ENCODE measurements around the gene SELENOV. TPM values are rescaled to one million over a fixed set of nuclear protein-coding genes. Genes with fewer than 3 reads are reported as not detected.
A peak's percentile ranks its signal among the peaks of the same experiment; 100 is the strongest.

The SELENOV gene
- total and polyA plus RNA-seq, 5 donors from 2014 or later: not detected

GRCh38 chr19:39480337-39481228, 34.4 kb upstream of the SELENOV start, which contains the start of gene TIMM50:
Gene TIMM50, plus strand, starts transcription at chr19:39480838. Its CDS starts 16 bp downstream, at chr19:39480854.
- peak; percentile 98 for ATAC-seq (ENCODE audit: low read depth in 2 of 2)
- H3K27me3 ChIP-seq (ENCODE audit: control insufficient read depth, insufficient read depth, low read length): no peaks in the 10 kb centered on the region
- Mint-ChIP-seq H3K4me1 (peaks cover 4 to 33% (median 25%) of the 10 kb centered on the region in 4 donors), H3K27me3 (no peaks in the 10 kb centered on the region), H3K36me3 (peaks cover 8% of the 10 kb centered on the region), H3K9me3 (peaks cover 0 to 2% (median 0%) of the 10 kb centered on the region in 7 donors), H3K4me3 (peak within 1 kb of the TSS; percentile 87 to 97 (median 92)), H3K27ac (peak within 1 kb of the TSS; percentile 85 to 96 (median 96))
- H3K4me1 ChIP-seq (ENCODE audit: control insufficient read depth, insufficient read depth, low read length, poor library complexity, severe bottlenecking): peaks cover 19% of the 10 kb centered on the region
- peaks cover 13% of the 10 kb centered on the region for H3K36me3 ChIP-seq (ENCODE audit: control insufficient read depth, insufficient read depth, low read length)
- H3K9me3 ChIP-seq (ENCODE audit: control insufficient read depth in 2 of 2, low read length in 2 of 2): no peaks in the 10 kb centered on the region
- H3K27ac ChIP-seq (ENCODE audit: insufficient read depth, low read length, poor library complexity, severe bottlenecking): peak within 1 kb of the TSS; percentile 81
- peak; percentile 94 to 96 (median 96) for DNase-seq
- H3K4me3 ChIP-seq (ENCODE audit: low read depth, low read length): peak within 1 kb of the TSS; percentile 84

DNA sequence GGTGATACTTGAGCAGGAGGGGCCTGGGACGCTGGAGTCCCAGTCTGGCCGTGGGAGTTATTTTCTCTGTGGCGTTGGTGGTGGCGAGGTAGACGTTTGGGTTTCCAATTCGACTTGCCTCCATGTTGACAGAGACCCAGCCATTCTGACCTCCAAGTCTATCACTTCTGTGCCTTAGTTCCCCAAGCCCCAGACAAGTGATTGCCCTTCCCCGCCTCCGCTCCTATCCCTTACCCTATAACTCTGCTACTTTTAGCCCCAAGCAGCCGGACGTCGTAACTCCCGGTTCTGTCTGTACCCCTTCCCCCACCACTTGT, 33.8 kb upstream of the SELENOV start:
- Mint-ChIP-seq H3K4me1 (peaks cover 4 to 33% (median 25%) of the 10 kb centered on the region in 4 donors), H3K27ac (peak overlapping the region; percentile 85 to 96 (median 96)), H3K36me3 (peaks cover 11% of the 10 kb centered on the region), H3K9me3 (peaks cover 0 to 2% (median 0%) of the 10 kb centered on the region in 7 donors), H3K27me3 (no peaks in the 10 kb centered on the region), H3K4me3 (peak overlapping the region; percentile 87 to 97 (median 92))
- peak overlapping the region; percentile 81 for H3K27ac ChIP-seq (ENCODE audit: insufficient read depth, low read length, poor library complexity, severe bottlenecking)
- peak overlapping the region; percentile 84 for H3K4me3 ChIP-seq (ENCODE audit: low read depth, low read length)
- no peaks in the 10 kb centered on the region for H3K9me3 ChIP-seq (ENCODE audit: control insufficient read depth in 2 of 2, low read length in 2 of 2)
- ATAC-seq (ENCODE audit: low read depth in 2 of 2) (no peak), DNase-seq (no peak)
- no peaks in the 10 kb centered on the region for H3K27me3 ChIP-seq (ENCODE audit: control insufficient read depth, insufficient read depth, low read length)
- H3K4me1 ChIP-seq (ENCODE audit: control insufficient read depth, insufficient read depth, low read length, poor library complexity, severe bottlenecking): peaks cover 19% of the 10 kb centered on the region
- H3K36me3 ChIP-seq (ENCODE audit: control insufficient read depth, insufficient read depth, low read length): peaks cover 15% of the 10 kb centered on the region

DNA sequence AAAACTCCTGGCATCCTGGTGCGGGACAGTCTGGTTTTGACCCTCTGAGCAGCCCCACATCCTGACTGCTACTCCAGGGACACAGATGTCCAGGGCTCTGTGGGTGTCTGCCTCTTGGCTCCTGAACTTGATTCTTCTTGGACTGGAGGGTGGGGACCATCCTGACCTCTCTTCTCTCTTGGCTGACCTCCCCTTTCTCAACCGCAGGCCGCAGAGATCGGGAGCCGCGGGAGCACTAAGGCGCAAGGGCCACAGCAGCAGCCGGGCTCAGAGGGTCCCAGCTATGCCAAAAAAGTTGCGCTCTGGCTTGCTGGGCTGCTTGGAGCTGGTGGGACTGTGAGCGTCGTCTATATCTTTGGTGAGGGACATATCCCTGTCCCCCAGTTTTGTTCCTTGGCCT, 33.3 kb upstream of the SELENOV start:
- Histone ChIP-seq H3K9me3 (ENCODE audit: control insufficient read depth in 2 of 2, low read length in 2 of 2) (no peaks in the 10 kb centered on the region), H3K36me3 (ENCODE audit: control insufficient read depth, insufficient read depth, low read length) (peaks cover 17% of the 10 kb centered on the region), H3K4me3 (ENCODE audit: low read depth, low read length) (peak overlapping the region; percentile 84), H3K27me3 (ENCODE audit: control insufficient read depth, insufficient read depth, low read length) (no peaks in the 10 kb centered on the region), H3K4me1 (ENCODE audit: control insufficient read depth, insufficient read depth, low read length, poor library complexity, severe bottlenecking) (peaks cover 19% of the 10 kb centered on the region), H3K27ac (ENCODE audit: insufficient read depth, low read length, poor library complexity, severe bottlenecking) (peak overlapping the region; percentile 81)
- DNase-seq: no peak
- no peak for ATAC-seq (ENCODE audit: low read depth in 2 of 2)
- Mint-ChIP-seq H3K36me3 (peaks cover 10% of the 10 kb centered on the region), H3K4me3 (peak overlapping the region; percentile 87 to 97 (median 92)), H3K4me1 (peaks cover 4 to 32% (median 25%) of the 10 kb centered on the region in 4 donors), H3K27me3 (no peaks in the 10 kb centered on the region), H3K9me3 (peaks cover 0 to 2% (median 0%) of the 10 kb centered on the region in 7 donors), H3K27ac (peak overlapping the region; percentile 43 to 96 (median 96))

DNA sequence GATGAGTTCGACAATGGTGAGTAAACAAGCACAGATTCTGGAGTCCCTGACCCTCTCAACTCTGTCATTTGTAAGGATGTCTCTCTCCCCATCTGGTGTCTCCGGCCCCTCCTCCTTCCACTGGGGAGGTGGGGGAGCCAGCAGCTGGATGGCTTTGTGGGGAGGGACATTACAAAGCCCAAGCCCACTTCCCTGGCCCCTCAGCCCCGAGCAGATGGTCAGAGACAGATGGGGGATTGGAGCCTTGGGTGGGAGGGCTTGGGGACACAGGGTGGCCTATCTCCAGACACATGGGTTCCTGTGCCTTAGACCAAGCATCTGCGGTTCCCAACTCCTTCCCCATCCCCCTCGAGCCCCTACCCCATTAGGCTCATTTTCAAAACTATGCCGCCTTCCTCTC, 31.8 kb upstream of the SELENOV start:
- no peak overlapping the region for H3K27ac ChIP-seq (ENCODE audit: insufficient read depth, low read length, poor library complexity, severe bottlenecking)
- H3K4me3 ChIP-seq (ENCODE audit: low read depth, low read length): no peak overlapping the region
- ATAC-seq (ENCODE audit: low read depth in 2 of 2) (no peak), DNase-seq (no peak)
- Mint-ChIP-seq H3K9me3 (no peaks in the 10 kb centered on the region), H3K27me3 (no peaks in the 10 kb centered on the region), H3K4me1 (peaks cover 4 to 32% (median 25%) of the 10 kb centered on the region in 4 donors), H3K36me3 (peaks cover 16% of the 10 kb centered on the region), H3K27ac (peak overlapping the region in 1 of 3 donors; percentile 40), H3K4me3 (peak overlapping the region; percentile 64 to 92 (median 72))
- peaks cover 27% of the 10 kb centered on the region for H3K36me3 ChIP-seq (ENCODE audit: control insufficient read depth, insufficient read depth, low read length)
- H3K4me1 ChIP-seq (ENCODE audit: control insufficient read depth, insufficient read depth, low read length, poor library complexity, severe bottlenecking): peaks cover 19% of the 10 kb centered on the region
- no peaks in the 10 kb centered on the region for H3K27me3 ChIP-seq (ENCODE audit: control insufficient read depth, insufficient read depth, low read length)
- no peaks in the 10 kb centered on the region for H3K9me3 ChIP-seq (ENCODE audit: control insufficient read depth in 2 of 2, low read length in 2 of 2)

DNA sequence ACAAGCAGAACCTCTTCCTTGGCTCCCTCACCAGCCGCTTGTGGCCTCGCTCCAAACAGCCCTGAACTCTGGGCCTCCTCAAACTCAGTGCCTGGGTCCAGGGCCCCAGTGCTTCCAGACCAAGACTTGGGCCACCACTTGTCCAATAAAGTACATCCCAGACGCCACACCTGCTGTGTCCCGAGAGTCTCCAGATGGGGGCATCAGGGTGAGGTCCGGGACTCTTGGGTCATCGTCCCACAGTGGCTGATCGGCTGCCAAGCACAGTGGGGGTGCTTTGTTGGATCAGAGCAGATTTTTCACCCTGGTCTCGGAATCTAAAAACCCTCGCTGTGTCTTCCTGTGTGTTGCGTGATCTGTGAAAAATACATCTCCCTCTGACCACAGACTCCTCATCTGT, 25.2 kb upstream of the SELENOV start:
- Mint-ChIP-seq H3K36me3 (peaks cover 30% of the 10 kb centered on the region), H3K4me1 (no peaks in the 10 kb centered on the region), H3K4me3 (peak overlapping the region in 1 of 4 donors; percentile 66), H3K27ac (no peak overlapping the region), H3K9me3 (no peaks in the 10 kb centered on the region), H3K27me3 (peaks cover 5% of the 10 kb centered on the region)
- ATAC-seq (ENCODE audit: low read depth in 2 of 2) (no peak), DNase-seq (no peak)
- H3K27ac ChIP-seq (ENCODE audit: insufficient read depth, low read length, poor library complexity, severe bottlenecking): no peak overlapping the region
- H3K36me3 ChIP-seq (ENCODE audit: control insufficient read depth, insufficient read depth, low read length): peaks cover 50% of the 10 kb centered on the region
- H3K4me3 ChIP-seq (ENCODE audit: low read depth, low read length): no peak overlapping the region
- H3K4me1 ChIP-seq (ENCODE audit: control insufficient read depth, insufficient read depth, low read length, poor library complexity, severe bottlenecking): no peaks in the 10 kb centered on the region
- no peaks in the 10 kb centered on the region for H3K9me3 ChIP-seq (ENCODE audit: control insufficient read depth in 2 of 2, low read length in 2 of 2)
- H3K27me3 ChIP-seq (ENCODE audit: control insufficient read depth, insufficient read depth, low read length): no peaks in the 10 kb centered on the region

DNA sequence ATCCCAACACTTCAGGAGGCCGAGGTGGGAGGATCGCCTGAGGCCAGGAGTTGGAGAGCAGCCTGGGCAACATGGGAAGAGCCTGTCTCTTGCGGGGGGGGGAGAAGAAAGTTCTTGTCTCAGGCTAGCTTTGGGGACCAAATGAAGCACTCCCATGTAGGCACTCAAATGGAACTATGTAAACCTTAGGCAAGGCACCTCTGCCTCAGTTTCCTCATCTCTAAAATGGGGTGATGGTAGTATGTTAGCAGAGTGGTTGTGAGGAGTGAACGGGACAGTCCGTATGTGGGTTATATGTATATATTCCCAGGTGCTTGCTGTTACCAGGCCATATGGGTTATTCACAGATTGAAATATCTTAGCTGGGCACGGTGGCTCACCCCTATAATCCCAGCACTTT, 22.7 kb upstream of the SELENOV start:
- H3K4me1 ChIP-seq (ENCODE audit: control insufficient read depth, insufficient read depth, low read length, poor library complexity, severe bottlenecking): no peaks in the 10 kb centered on the region
- Mint-ChIP-seq H3K36me3 (peaks cover 17% of the 10 kb centered on the region), H3K4me1 (peaks cover 0 to 4% (median 0%) of the 10 kb centered on the region in 4 donors), H3K27me3 (peaks cover 15% of the 10 kb centered on the region), H3K9me3 (no peaks in the 10 kb centered on the region), H3K27ac (no peak overlapping the region), H3K4me3 (no peak overlapping the region)
- no peak for ATAC-seq (ENCODE audit: low read depth in 2 of 2)
- no peak overlapping the region for H3K4me3 ChIP-seq (ENCODE audit: low read depth, low read length)
- H3K36me3 ChIP-seq (ENCODE audit: control insufficient read depth, insufficient read depth, low read length): peaks cover 27% of the 10 kb centered on the region
- peaks cover 2% of the 10 kb centered on the region for H3K27me3 ChIP-seq (ENCODE audit: control insufficient read depth, insufficient read depth, low read length)
- no peaks in the 10 kb centered on the region for H3K9me3 ChIP-seq (ENCODE audit: control insufficient read depth in 2 of 2, low read length in 2 of 2)
- H3K27ac ChIP-seq (ENCODE audit: insufficient read depth, low read length, poor library complexity, severe bottlenecking): no peak overlapping the region
- DNase-seq: no peak

DNA sequence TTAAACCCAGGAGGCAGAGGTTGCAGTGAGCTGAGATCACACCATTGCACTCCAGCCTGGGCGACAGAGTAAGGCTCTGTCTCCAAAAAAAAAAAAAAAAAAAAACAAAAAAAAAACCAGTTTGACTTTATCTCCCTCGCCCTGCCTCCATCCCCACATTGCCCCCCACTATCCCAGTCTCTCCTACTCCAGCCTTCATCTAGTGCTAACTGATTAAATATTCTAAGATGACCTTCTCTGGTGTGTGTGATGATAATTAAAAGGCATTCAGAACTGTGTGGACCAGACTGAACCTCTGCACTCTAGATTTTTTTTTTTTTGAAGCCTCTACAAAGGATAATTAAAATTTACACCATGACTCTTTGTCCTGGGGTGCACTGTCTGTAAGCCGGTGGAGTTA, 22.2 kb upstream of the SELENOV start:
- Mint-ChIP-seq H3K27me3 (peaks cover 20% of the 10 kb centered on the region), H3K4me3 (no peak overlapping the region), H3K4me1 (peaks cover 0 to 4% (median 0%) of the 10 kb centered on the region in 4 donors), H3K9me3 (no peaks in the 10 kb centered on the region), H3K27ac (no peak overlapping the region), H3K36me3 (peaks cover 17% of the 10 kb centered on the region)
- peaks cover 2% of the 10 kb centered on the region for H3K4me1 ChIP-seq (ENCODE audit: control insufficient read depth, insufficient read depth, low read length, poor library complexity, severe bottlenecking)
- H3K9me3 ChIP-seq (ENCODE audit: control insufficient read depth in 2 of 2, low read length in 2 of 2): no peaks in the 10 kb centered on the region
- peaks cover 27% of the 10 kb centered on the region for H3K36me3 ChIP-seq (ENCODE audit: control insufficient read depth, insufficient read depth, low read length)
- ATAC-seq (ENCODE audit: low read depth in 2 of 2) (no peak), DNase-seq (no peak)
- no peak overlapping the region for H3K27ac ChIP-seq (ENCODE audit: insufficient read depth, low read length, poor library complexity, severe bottlenecking)
- H3K4me3 ChIP-seq (ENCODE audit: low read depth, low read length): no peak overlapping the region
- peaks cover 2% of the 10 kb centered on the region for H3K27me3 ChIP-seq (ENCODE audit: control insufficient read depth, insufficient read depth, low read length)

Data from CD4-positive, CD25-positive, alpha-beta regulatory T cell (primary cell).